Karpas-422 (cell line): ENCODE measurements around the gene SKIC2. TPM values are rescaled to one million over a fixed set of nuclear protein-coding genes. Genes with fewer than 3 reads are reported as not detected.
"Not testable (repeated sequence)": the region's sequence is repeated elsewhere in the genome, so short reads cannot be mapped to it uniquely, and the experiment has no call there.

Experiments used
- DNase-seq: peaks from one replicate; pipeline ENCODE4 v3.0.0-alpha.2; 2015
- H2AFZ ChIP-seq: fragments of 200-600 bp; sonication (generic); 2 replicates; pipeline ENCODE4 v1.6.1; 2014; ENCODE audit warnings: antibody characterized with exemption, low read length, mixed read lengths
- H3K27ac ChIP-seq: fragments of 200-600 bp; sonication (generic); 2 replicates; pipeline ENCODE4 v1.5.1; 2014; ENCODE audit warnings: mild to moderate bottlenecking, low read length, moderate library complexity
- H3K27me3 ChIP-seq: fragments of 200-600 bp; sonication (generic); 2 replicates; pipeline ENCODE4 v1.6.1; 2014; ENCODE audit warnings: low read length, mixed read lengths
- H3K36me3 ChIP-seq: fragments of 200-600 bp; sonication (generic); 2 replicates; pipeline ENCODE4 v1.6.1; 2014; ENCODE audit warnings: low read length, mixed read lengths; ENCODE audit not compliant: insufficient read depth
- H3K4me1 ChIP-seq: fragments of 200-600 bp; sonication (generic); 2 replicates; pipeline ENCODE4 v1.6.1; 2014; ENCODE audit warnings: mild to moderate bottlenecking, low read length, mixed read lengths
- H3K4me2 ChIP-seq: fragments of 200-600 bp; sonication (generic); 2 replicates; pipeline ENCODE4 v1.6.1; 2014; ENCODE audit warnings: low read length, low read depth, mild to moderate bottlenecking; ENCODE audit not compliant: poor library complexity, severe bottlenecking
- H3K4me3 ChIP-seq: fragments of 200-600 bp; sonication (generic); 2 replicates; pipeline ENCODE4 v1.5.1; 2014; ENCODE audit warnings: mild to moderate bottlenecking, antibody characterized with exemption, low read length, mixed read lengths
- H3K79me2 ChIP-seq: fragments of 200-600 bp; sonication (generic); 2 replicates; pipeline ENCODE4 v1.6.1; 2014; ENCODE audit warnings: mild to moderate bottlenecking, low read length, mixed read lengths
- H3K9ac ChIP-seq: fragments of 200-600 bp; sonication (generic); 2 replicates; pipeline ENCODE4 v1.6.0; 2014; ENCODE audit warnings: low read length
- H3K9me2 ChIP-seq: fragments of 200-600 bp; sonication (generic), shearing (Covaris generic); replicated peaks from 2 replicates; pipeline ENCODE4 v1.6.0; 2014; ENCODE audit warnings: mild to moderate bottlenecking, low read length, moderate library complexity; ENCODE audit not compliant: insufficient read depth
- H3K9me3 ChIP-seq: fragments of 300-700, 200-600 bp; sonication (generic); 2 replicates; pipeline ENCODE4 v1.6.1; 2014; ENCODE audit warnings: low read length, mixed read lengths
- H4K20me1 ChIP-seq: fragments of 200-600 bp; sonication (generic); 2 replicates; pipeline ENCODE4 v1.6.1; 2014; ENCODE audit warnings: mild to moderate bottlenecking, antibody characterized with exemption, low read length, low read depth; ENCODE audit not compliant: insufficient read depth
- total RNA-seq: library from RNA; depleted of rRNA; stranded (reverse); fragments of >200 nt; shearing (Covaris generic); gene quantifications from 2 replicates; pipeline ENCODE4 v1.2.3, GENCODE V29; 2014; ENCODE audit warnings: low replicate concordance

SKIC2 gene
- total RNA-seq, 1 experiment from 2014 or later: 43.7 TPM

- no peaks in the 10 kb centered on the region for H3K27me3 ChIP-seq
- no peak for DNase-seq
- no peaks in the 10 kb centered on the region for H4K20me1 ChIP-seq
- H3K27ac ChIP-seq: no peak overlapping the region
- H3K9me2 ChIP-seq: no peaks in the 10 kb centered on the region
- no peak overlapping the region for H3K4me3 ChIP-seq
- H3K79me2 ChIP-seq: no peaks in the 10 kb centered on the region
- no peaks in the 10 kb centered on the region for H3K4me1 ChIP-seq
- H3K9me3 ChIP-seq: no peaks in the 10 kb centered on the region
- H3K9ac ChIP-seq: no peak overlapping the region
- H3K4me2 ChIP-seq: no peak overlapping the region
- no peaks in the 10 kb centered on the region for H3K36me3 ChIP-seq
- H2AFZ ChIP-seq: no peak overlapping the region
Observed at GRCh38 chr6:31920811-31921210, 38.2 kb upstream of the SKIC2 start.

GRCh38 chr6:31922942-31923341, 36.0 kb upstream of the SKIC2 start:
- DNase-seq: peak; percentile 61
- Histone ChIP-seq H3K9ac (no peak overlapping the region), H3K4me3 (no peak overlapping the region), H3K36me3 (no peaks in the 10 kb centered on the region), H3K79me2 (no peaks in the 10 kb centered on the region), H3K9me3 (no peaks in the 10 kb centered on the region), H4K20me1 (no peaks in the 10 kb centered on the region), H3K27me3 (no peaks in the 10 kb centered on the region), H2AFZ (no peak overlapping the region), H3K4me2 (no peak overlapping the region), H3K27ac (no peak overlapping the region), H3K9me2 (no peaks in the 10 kb centered on the region), H3K4me1 (no peaks in the 10 kb centered on the region)

- no peak for DNase-seq
- H3K9me2 ChIP-seq: no peaks in the 10 kb centered on the region
- H3K27me3 ChIP-seq: no peaks in the 10 kb centered on the region
- H3K9me3 ChIP-seq: no peaks in the 10 kb centered on the region
- no peak within 1 kb of the TSS for H2AFZ ChIP-seq
- no peak within 1 kb of the TSS for H3K4me3 ChIP-seq
- no peak within 1 kb of the TSS for H3K9ac ChIP-seq
- no peak within 1 kb of the TSS for H3K27ac ChIP-seq
- no peaks in the 10 kb centered on the region for H4K20me1 ChIP-seq
- no peaks in the 10 kb centered on the region for H3K36me3 ChIP-seq
- no peaks in the 10 kb centered on the region for H3K4me1 ChIP-seq
- no peaks in the 10 kb centered on the region for H3K79me2 ChIP-seq
- H3K4me2 ChIP-seq: no peak within 1 kb of the TSS
Observed at GRCh38 chr6:31927242-31927862, 31.6 kb upstream of the SKIC2 start, which contains the start of gene C2. TSS of gene C2 (plus strand) at chr6:31927717. CDS start at chr6:31927753, 36 bp downstream.

GRCh38 chr6:31927863-31928671, 30.9 kb upstream of the SKIC2 start:
- H3K79me2 ChIP-seq: no peaks in the 10 kb centered on the region
- no peak overlapping the region for H3K9ac ChIP-seq
- H3K9me2 ChIP-seq: no peaks in the 10 kb centered on the region

GRCh38 chr6:31928672-31928939, 30.4 kb upstream of the SKIC2 start:
- H3K9ac ChIP-seq: no peak overlapping the region
- no peaks in the 10 kb centered on the region for H4K20me1 ChIP-seq
- no peak overlapping the region for H2AFZ ChIP-seq
- DNase-seq: no peak
- no peaks in the 10 kb centered on the region for H3K27me3 ChIP-seq
- no peak overlapping the region for H3K4me3 ChIP-seq
- no peak overlapping the region for H3K27ac ChIP-seq
- no peaks in the 10 kb centered on the region for H3K9me3 ChIP-seq
- H3K9me2 ChIP-seq: no peaks in the 10 kb centered on the region
- H3K79me2 ChIP-seq: no peaks in the 10 kb centered on the region
- H3K4me1 ChIP-seq: no peaks in the 10 kb centered on the region
- no peaks in the 10 kb centered on the region for H3K36me3 ChIP-seq
- H3K4me2 ChIP-seq: no peak overlapping the region

More at GRCh38 chr6:31927863-31928671, 30.9 kb upstream of the SKIC2 start:
- H3K27ac ChIP-seq: no peak overlapping the region
- no peaks in the 10 kb centered on the region for H4K20me1 ChIP-seq
- H3K4me2 ChIP-seq: no peak overlapping the region
- no peaks in the 10 kb centered on the region for H3K36me3 ChIP-seq
- no peak overlapping the region for H2AFZ ChIP-seq
- H3K4me3 ChIP-seq: no peak overlapping the region
- no peak for DNase-seq
- no peaks in the 10 kb centered on the region for H3K27me3 ChIP-seq
- H3K4me1 ChIP-seq: no peaks in the 10 kb centered on the region
- no peaks in the 10 kb centered on the region for H3K9me3 ChIP-seq

GRCh38 chr6:31930962-31931361, 28.0 kb upstream of the SKIC2 start:
- Histone ChIP-seq H3K4me1 (no peaks in the 10 kb centered on the region), H3K4me3 (no peak overlapping the region), H3K27ac (no peak overlapping the region), H3K9ac (no peak overlapping the region), H3K79me2 (no peaks in the 10 kb centered on the region), H3K27me3 (no peaks in the 10 kb centered on the region), H3K9me2 (no peaks in the 10 kb centered on the region), H3K4me2 (no peak overlapping the region), H3K9me3 (no peaks in the 10 kb centered on the region), H3K36me3 (no peaks in the 10 kb centered on the region), H4K20me1 (no peaks in the 10 kb centered on the region), H2AFZ (no peak overlapping the region)
- no peak for DNase-seq

GRCh38 chr6:31932137-31932536, 26.8 kb upstream of the SKIC2 start:
- not testable (repeated sequence) for H3K9ac ChIP-seq, H3K27me3 ChIP-seq, H2AFZ ChIP-seq, H3K4me1 ChIP-seq, DNase-seq, H3K4me2 ChIP-seq, H3K79me2 ChIP-seq, H3K36me3 ChIP-seq, H3K9me2 ChIP-seq, H3K9me3 ChIP-seq, H3K4me3 ChIP-seq, H4K20me1 ChIP-seq, H3K27ac ChIP-seq

- H3K4me3 ChIP-seq: no peak overlapping the region
- no peak overlapping the region for H2AFZ ChIP-seq
- no peak overlapping the region for H3K9ac ChIP-seq
- no peaks in the 10 kb centered on the region for H3K27me3 ChIP-seq
- no peaks in the 10 kb centered on the region for H3K4me1 ChIP-seq
- H4K20me1 ChIP-seq: no peaks in the 10 kb centered on the region
- DNase-seq: no peak
- H3K79me2 ChIP-seq: no peaks in the 10 kb centered on the region
- no peak overlapping the region for H3K27ac ChIP-seq
- no peaks in the 10 kb centered on the region for H3K9me3 ChIP-seq
- H3K9me2 ChIP-seq: no peaks in the 10 kb centered on the region
- H3K4me2 ChIP-seq: no peak overlapping the region
- H3K36me3 ChIP-seq: no peaks in the 10 kb centered on the region
Observed at GRCh38 chr6:31933537-31933936, 25.4 kb upstream of the SKIC2 start.
